ENCODE data around the gene GTPBP3.

DNA sequence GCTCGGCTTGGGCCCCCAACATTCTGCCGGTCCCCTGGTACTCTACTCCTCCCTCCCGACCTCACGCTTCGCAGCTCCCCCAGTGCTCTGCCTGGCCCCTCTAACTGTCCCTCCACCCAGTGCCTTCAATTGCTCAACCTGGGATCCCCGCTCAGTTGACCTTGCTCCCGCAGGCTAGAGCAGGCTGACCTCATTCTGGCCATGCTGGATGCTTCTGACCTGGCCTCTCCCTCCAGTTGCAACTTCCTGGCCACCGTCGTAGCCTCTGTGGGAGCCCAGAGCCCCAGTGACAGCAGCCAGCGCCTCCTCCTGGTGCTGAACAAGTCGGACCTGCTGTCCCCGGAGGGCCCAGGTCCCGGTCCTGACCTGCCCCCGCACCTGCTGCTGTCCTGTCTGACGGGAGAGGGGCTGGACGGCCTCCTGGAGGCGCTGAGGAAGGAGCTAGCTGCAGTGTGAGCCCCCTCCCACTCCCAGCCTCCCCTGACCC, 3.6 kb downstream of the GTPBP3 start:
- TF ChIP-seq CTCF (conservative IDR thresholded peaks at IDR 0.05; ENCODE audit: low read length) (no peak), EZH2phosphoT487 (IDR thresholded peaks at IDR 0.05; ENCODE audit: borderline replicate concordance) (no peak)
